ENCODE results near the gene OAT.

OAT gene

DNA sequence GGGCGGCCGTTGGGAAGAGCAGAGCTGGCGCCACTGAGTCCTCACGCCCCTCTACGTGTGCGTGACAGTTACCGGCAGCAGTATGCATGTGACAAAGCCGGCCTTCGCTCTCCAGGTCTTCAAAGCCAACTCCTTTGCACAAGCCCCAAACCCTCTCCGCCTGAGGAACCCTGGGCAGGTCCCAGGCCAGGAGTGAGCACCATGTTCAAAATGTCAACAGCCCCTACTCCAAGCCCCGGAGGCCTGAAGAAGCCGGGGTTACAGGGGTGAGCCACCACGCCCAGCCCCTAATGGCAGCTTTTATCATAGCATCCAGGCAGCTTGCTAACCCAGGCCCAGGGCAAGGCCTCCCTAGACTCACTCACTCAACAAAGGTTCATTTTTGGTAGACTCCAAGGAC, 70.8 kb downstream of the OAT start:
- DNase-seq (ENCODE audit: low read depth in 1 of 2, low spot score in 1 of 2) = no peak
- Histone ChIP-seq H3K27ac (replicated peaks) (no peak overlapping the region), H3K4me3 (replicated peaks; ENCODE audit: insufficient read depth, low read length) (no peak overlapping the region), H3K27me3 (ENCODE audit: insufficient read depth, poor library complexity, severe bottlenecking) (no peaks in the 10 kb centered on the region)
- TF ChIP-seq, protein P1, sequence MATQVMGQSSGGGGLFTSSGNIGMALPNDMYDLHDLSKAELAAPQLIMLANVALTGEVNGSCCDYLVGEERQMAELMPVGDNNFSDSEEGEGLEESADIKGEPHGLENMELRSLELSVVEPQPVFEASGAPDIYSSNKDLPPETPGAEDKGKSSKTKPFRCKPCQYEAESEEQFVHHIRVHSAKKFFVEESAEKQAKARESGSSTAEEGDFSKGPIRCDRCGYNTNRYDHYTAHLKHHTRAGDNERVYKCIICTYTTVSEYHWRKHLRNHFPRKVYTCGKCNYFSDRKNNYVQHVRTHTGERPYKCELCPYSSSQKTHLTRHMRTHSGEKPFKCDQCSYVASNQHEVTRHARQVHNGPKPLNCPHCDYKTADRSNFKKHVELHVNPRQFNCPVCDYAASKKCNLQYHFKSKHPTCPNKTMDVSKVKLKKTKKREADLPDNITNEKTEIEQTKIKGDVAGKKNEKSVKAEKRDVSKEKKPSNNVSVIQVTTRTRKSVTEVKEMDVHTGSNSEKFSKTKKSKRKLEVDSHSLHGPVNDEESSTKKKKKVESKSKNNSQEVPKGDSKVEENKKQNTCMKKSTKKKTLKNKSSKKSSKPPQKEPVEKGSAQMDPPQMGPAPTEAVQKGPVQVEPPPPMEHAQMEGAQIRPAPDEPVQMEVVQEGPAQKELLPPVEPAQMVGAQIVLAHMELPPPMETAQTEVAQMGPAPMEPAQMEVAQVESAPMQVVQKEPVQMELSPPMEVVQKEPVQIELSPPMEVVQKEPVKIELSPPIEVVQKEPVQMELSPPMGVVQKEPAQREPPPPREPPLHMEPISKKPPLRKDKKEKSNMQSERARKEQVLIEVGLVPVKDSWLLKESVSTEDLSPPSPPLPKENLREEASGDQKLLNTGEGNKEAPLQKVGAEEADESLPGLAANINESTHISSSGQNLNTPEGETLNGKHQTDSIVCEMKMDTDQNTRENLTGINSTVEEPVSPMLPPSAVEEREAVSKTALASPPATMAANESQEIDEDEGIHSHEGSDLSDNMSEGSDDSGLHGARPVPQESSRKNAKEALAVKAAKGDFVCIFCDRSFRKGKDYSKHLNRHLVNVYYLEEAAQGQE (IDR thresholded peaks at IDR 0.05; ENCODE audit: insufficient replicate concordance, low read depth) = no peak
- TF ChIP-seq GABPA (IDR thresholded peaks at IDR 0.05; ENCODE audit: low read depth) = no peak
